Heart left ventricle (tissue), 16 donors: Measurements from ENCODE around the gene PREPL. TPM values are rescaled to one million over a fixed set of nuclear protein-coding genes. Genes with fewer than 3 reads are reported as not detected.

Experiments
- ATAC-seq, 4 donors: fragments of 200-7000 bp; cut with Tn5 transposase; one replicate each; pipeline ENCODE4 v1.9.1; 2020 to 2022; ENCODE audit warnings: moderate library complexity in 4 of 4, mild to moderate bottlenecking in 3 of 4, moderate number of reproducible peaks in 1 of 4
- DNase-seq, 5 donors: peaks; one replicate each; pipeline ENCODE4 v3.0.0-alpha.2; 2020
- H3K27ac ChIP-seq, 12 donors: fragments of 200-600 bp; sonication (generic) in 4 of 12; one replicate each; pipeline versions ENCODE4 v1.5.0 to v1.8.0; 2016 to 2022; ENCODE audit warnings: mild to moderate bottlenecking in 2 of 12
- H3K27me3 ChIP-seq, 9 donors: fragments of 200-600 bp; sonication (generic) in 2 of 9; one replicate each; pipeline versions ENCODE4 v1.5.1 to v1.8.0; 2016 to 2022; ENCODE audit warnings: mild to moderate bottlenecking in 3 of 9
- H3K36me3 ChIP-seq, 9 donors: fragments of 200-600 bp; sonication (generic) in 2 of 9; one replicate each; pipeline versions ENCODE4 v1.5.0 to v1.8.0; 2018 to 2022; ENCODE audit warnings: mild to moderate bottlenecking in 2 of 9
- H3K4me1 ChIP-seq, 12 donors: fragments of 200-600 bp; sonication (generic) in 4 of 12; one replicate each; pipeline versions ENCODE4 v1.5.0 to v1.8.0; 2016 to 2022; ENCODE audit warnings: mild to moderate bottlenecking in 3 of 12
- H3K4me3 ChIP-seq, 12 donors: fragments of 200-600 bp; sonication (generic) in 4 of 12; one replicate each; pipeline versions ENCODE4 v1.5.0 to v1.8.0; 2017 to 2022; ENCODE audit warnings: mild to moderate bottlenecking in 9 of 12, moderate library complexity in 4 of 12
- H3K9me3 ChIP-seq, 12 donors: fragments of 200-600 bp; sonication (generic) in 4 of 12; one replicate each; pipeline versions ENCODE4 v1.5.0 to v1.8.0; 2016 to 2022; ENCODE audit warnings: mild to moderate bottlenecking in 1 of 12
- POLR2A ChIP-seq, 2 donors: fragments of 450-650 bp; IDR thresholded peaks; one replicate each; pipeline ENCODE4 v1.6.1; 2017; ENCODE audit warnings: antibody characterized with exemption in 2 of 2, mild to moderate bottlenecking in 2 of 2, moderate library complexity in 2 of 2
- WGBS, 4 donors: extraction: QIAGEN DNeasy Blood & Tissue Kit in 2 of 4; methylation state at CpG; one replicate each; pipeline versions ENCODE4 v1.1.5 to v1.1.7; 2013 to 2018; 5-methylcytosine and 5-hydroxymethylcytosine counted together
- intact Hi-C, 10 donors: fragments of 100-400 bp; cut with DNase I; formaldehyde crosslinking; loops; one replicate each; pipeline versions ENCODE4 v1.11.1 to v1.14.2; 2022
- polyA plus RNA-seq, 2 donors: library from polyadenylated mRNA; stranded (reverse); fragments of 200-250 nt; gene quantifications; one replicate each; pipeline ENCODE4 v1.2.3, GENCODE V29; 2013
- total RNA-seq, 9 donors: library from RNA; depleted of rRNA in 2 of 9; stranded (reverse); fragments of >200 nt in 2 of 9; fragmentation: NEBNext Ultra II Directional in 3 of 9; extraction: Animal tissue kit (Norgen Biotek cat#: 25700) in 3 of 9; gene quantifications; one replicate each; pipeline versions ENCODE4 v1.1.0 to v1.2.4, GENCODE V29; 2016 to 2023
- TF ChIP-seq, protein P1 (sequence below), 12 donors: fragments of 200-600 bp; sonication (generic) in 4 of 12; IDR thresholded peaks; one replicate each; pipeline versions ENCODE4 v1.5.0 to v1.8.0; 2018 to 2022; ENCODE audit warnings: antibody characterized with exemption in 12 of 12, mild to moderate bottlenecking in 5 of 12
- donor health status: ischemic (EF 13 %, LVEDD 7.1; RV severe dilation, severe dysfunction).
- donor health status: healthy with polysubstance abuse.
- donor health status: DM: no; HTN: yes; CAD: no.
- donor health status: DM: no; HTN: no; CAD: no.
- donor health status: ischemic (EF 25% LVEDD 6.9; RV normal size, moderate dysfunction).
- donor health status: ischemic (EF 25% LVEDD 5.7; RV mildly dilated, moderate dysfunction).
- donor health status: healthy.
- donor health status: DM: yes; HTN: yes; CAD: no.
- donor health status: ischemic (EF 35%, LVEDD 5.7; RV mildly dilated, moderate dysfunction).
- donor health status: nonischemic (EF 11% LVEDD 7.7; RV severe dilation, severe dysfunction).
- donor health status: DM: yes; HTN: yes; CAD: no.
- donor health status: PGD.
- donor health status: ischemic (EF 29% LVEDD 5.4; RV normal size, mild dysfunction).
- donor health status: nonischemic (EF 23%, LVEDD 6.1; RV moderate dilation, normal function).

Gene PREPL
- total and polyA plus RNA-seq, 11 donors: 10.7 to 120 (median 72.0) TPM

DNA sequence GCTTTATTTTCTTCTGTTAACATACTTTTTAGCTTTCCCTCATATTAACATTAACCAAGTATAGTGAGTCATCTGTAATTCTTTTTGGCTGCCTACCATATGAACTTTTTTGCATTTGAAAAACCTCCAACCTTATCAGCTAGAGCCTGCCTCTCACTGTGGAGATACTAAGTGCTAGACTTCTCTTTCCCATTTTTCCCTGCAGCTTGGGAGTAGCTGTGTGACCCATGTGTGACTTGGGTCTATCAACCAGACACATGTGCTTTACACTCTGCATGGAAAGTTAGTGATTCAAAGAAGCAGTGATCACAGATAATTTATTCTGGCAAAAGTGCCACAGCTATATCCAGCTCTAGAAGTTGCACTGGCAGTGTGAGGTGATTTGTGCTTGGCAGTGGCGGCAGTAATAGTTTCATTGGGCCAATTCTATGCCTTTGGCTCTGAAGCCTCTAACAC is 36.3 kb downstream of the PREPL start:
- TF ChIP-seq, protein P1, sequence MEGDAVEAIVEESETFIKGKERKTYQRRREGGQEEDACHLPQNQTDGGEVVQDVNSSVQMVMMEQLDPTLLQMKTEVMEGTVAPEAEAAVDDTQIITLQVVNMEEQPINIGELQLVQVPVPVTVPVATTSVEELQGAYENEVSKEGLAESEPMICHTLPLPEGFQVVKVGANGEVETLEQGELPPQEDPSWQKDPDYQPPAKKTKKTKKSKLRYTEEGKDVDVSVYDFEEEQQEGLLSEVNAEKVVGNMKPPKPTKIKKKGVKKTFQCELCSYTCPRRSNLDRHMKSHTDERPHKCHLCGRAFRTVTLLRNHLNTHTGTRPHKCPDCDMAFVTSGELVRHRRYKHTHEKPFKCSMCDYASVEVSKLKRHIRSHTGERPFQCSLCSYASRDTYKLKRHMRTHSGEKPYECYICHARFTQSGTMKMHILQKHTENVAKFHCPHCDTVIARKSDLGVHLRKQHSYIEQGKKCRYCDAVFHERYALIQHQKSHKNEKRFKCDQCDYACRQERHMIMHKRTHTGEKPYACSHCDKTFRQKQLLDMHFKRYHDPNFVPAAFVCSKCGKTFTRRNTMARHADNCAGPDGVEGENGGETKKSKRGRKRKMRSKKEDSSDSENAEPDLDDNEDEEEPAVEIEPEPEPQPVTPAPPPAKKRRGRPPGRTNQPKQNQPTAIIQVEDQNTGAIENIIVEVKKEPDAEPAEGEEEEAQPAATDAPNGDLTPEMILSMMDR (IDR thresholded peaks at IDR 0.05): no peak
- no peak for TF ChIP-seq POLR2A (IDR thresholded peaks at IDR 0.05)
- H3K27me3 ChIP-seq: no peaks in the 10 kb centered on the region
- H3K4me1 ChIP-seq: peaks cover 0 to 18% (median 8%) of the 10 kb centered on the region in 12 donors
- H3K4me3 ChIP-seq: no peak overlapping the region
- DNase-seq (peak in 4 of 5 donors; percentile 20 to 41 (median 35)), ATAC-seq (peak; percentile 90 to 93 (median 90))
- H3K36me3 ChIP-seq: peaks cover 0 to 98% (median 89%) of the 10 kb centered on the region in 9 donors
- WGBS, 4 donors: 35 to 71% (median 49%) methylated on average over 1 of the region's 1 CpG
- intact Hi-C loops: loop anchor here in 2 of 10 donors (10.0 kb wide), 2 partner anchors 80 to 240 kb away; no protein-coding TSS in a partner anchor
- no peaks in the 10 kb centered on the region for H3K9me3 ChIP-seq
- H3K27ac ChIP-seq: peak overlapping the region in 10 of 12 donors; percentile 9 to 77 (median 56)

DNA sequence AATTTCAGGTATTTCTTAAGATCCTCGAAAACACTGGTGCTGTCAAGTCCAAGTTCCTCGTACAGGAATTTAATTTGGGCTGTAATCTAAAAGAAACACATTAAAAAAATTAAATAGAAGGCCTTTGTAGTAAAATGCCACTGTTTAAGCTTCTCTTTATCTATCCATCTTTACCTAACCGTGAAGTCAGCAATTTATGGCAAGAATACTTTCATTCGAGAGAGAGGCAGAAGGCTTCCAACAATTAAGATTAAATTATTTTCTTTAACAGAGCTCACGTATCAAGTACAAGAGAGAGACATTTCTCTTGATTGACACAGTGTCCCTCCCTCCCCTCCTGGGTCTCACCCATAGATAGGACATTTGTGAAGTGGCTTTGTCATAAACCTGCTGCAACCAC is 39.9 kb downstream of the PREPL start:
- no peaks in the 10 kb centered on the region for H3K9me3 ChIP-seq
- peaks cover 0 to 96% (median 87%) of the 10 kb centered on the region in 9 donors for H3K36me3 ChIP-seq
- intact Hi-C loops: loop anchor here in 2 of 10 donors (10.0 kb wide), 2 partner anchors 77 to 237 kb away; no protein-coding TSS in a partner anchor
- peaks cover 0 to 18% (median 8%) of the 10 kb centered on the region in 12 donors for H3K4me1 ChIP-seq
- no peak for TF ChIP-seq POLR2A (IDR thresholded peaks at IDR 0.05)
- TF ChIP-seq, protein P1 (IDR thresholded peaks at IDR 0.05): no peak
- 88 to 93% (median 90%) methylated on average over 5 of the region's 5 CpGs for WGBS, 4 donors
- ATAC-seq (no peak), DNase-seq (no peak)
- no peak overlapping the region for H3K27ac ChIP-seq
- no peaks in the 10 kb centered on the region for H3K27me3 ChIP-seq
- H3K4me3 ChIP-seq: no peak overlapping the region

DNA sequence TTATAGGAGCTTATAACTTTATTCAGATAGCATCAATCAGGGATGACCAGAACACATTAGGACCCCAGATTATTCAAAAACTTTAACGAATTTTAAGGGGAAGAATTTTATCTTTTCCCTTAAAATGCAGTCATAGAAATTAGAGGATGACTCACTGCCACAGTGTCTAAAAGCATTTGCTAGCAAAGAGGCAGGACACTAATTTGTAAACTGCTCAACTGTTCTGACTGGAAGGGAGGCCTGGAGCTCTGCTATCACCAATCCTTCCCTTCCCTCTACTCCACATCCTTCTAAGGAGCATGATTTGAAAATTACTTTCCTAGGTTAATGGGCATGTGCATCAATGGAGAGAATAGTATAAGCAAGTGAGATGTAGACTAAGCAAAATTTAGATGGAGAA is 40.5 kb downstream of the PREPL start:
- ATAC-seq: no peak
- TF ChIP-seq, protein P1 (IDR thresholded peaks at IDR 0.05): no peak
- no peak for TF ChIP-seq POLR2A (IDR thresholded peaks at IDR 0.05)
- Histone ChIP-seq H3K9me3 (no peaks in the 10 kb centered on the region), H3K4me1 (peaks cover 0 to 14% (median 6%) of the 10 kb centered on the region in 12 donors), H3K27me3 (no peaks in the 10 kb centered on the region), H3K27ac (no peak overlapping the region), H3K36me3 (peaks cover 0 to 96% (median 85%) of the 10 kb centered on the region in 9 donors), H3K4me3 (no peak overlapping the region)
- 76 to 80% (median 79%) methylated on average over 1 of the region's 1 CpG for WGBS, 4 donors
- intact Hi-C loops: loop anchor here in 2 of 10 donors (10.0 kb wide), 2 partner anchors 76 to 236 kb away; no protein-coding TSS in a partner anchor
- no peak for DNase-seq

DNA sequence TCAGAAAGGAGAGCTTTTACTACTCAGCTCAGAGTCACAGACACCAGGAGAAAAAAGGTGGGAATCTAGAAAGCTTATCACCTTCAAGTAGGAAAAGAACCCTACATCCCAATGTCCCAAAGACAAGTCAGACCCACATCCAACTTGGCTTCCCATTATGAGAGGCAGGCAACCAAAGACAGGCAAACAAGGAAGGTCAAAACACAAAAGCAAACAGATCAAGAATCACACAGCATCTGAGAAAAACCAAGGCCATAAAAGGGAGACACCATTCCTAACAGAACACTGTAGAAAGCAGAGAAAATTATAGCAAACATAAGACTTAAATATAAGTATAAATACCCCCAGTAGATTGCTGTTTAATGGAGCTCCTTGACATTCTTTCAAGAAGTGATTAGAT is 45.3 kb downstream of the PREPL start:
- no peak overlapping the region for H3K4me3 ChIP-seq
- H3K4me1 ChIP-seq: no peaks in the 10 kb centered on the region
- TF ChIP-seq, protein P1 (IDR thresholded peaks at IDR 0.05): no peak
- no peak for TF ChIP-seq POLR2A (IDR thresholded peaks at IDR 0.05)
- H3K36me3 ChIP-seq: peaks cover 0 to 96% (median 64%) of the 10 kb centered on the region in 9 donors
- no peaks in the 10 kb centered on the region for H3K27me3 ChIP-seq
- ATAC-seq (no peak), DNase-seq (no peak)
- intact Hi-C loops: no loop called here
- peaks cover 0 to 15% (median 9%) of the 10 kb centered on the region in 12 donors for H3K9me3 ChIP-seq
- no peak overlapping the region for H3K27ac ChIP-seq
